Stimulated activated CD4-positive, alpha-beta T cell treated with anti-CD3 and anti-CD28 coated beads, TNF-alpha, amount 100 ng/mL, for 1 hour (primary cell): ENCODE data around the gene RTL3.

Experiments used
- DNase-seq, 3 donors: peaks; one replicate each; pipeline ENCODE4 v3.0.0-alpha.2; 2020; ENCODE audit warnings: low read depth in 3 of 3, low spot score in 1 of 3

The RTL3 gene

DNA sequence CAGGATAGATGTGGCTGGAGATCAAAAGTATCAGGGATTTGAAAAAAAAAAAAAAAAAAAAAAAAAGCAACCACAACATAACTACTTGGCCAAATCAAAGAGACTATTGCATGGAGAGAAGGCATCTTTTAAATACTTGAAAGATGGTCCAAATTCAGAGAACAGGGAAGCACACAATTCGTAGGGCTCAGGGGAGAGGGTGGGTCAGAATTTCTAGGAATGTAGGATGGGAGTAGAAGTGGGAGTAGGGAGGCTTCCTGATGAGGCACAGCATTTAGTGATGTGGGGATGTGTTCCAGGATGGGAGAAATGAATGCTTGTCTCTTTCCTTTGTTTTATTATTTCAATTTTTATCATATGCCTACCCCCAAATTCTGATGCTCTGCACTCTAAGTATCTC is 36.3 kb downstream of the RTL3 start:
- no peak for DNase-seq

DNA sequence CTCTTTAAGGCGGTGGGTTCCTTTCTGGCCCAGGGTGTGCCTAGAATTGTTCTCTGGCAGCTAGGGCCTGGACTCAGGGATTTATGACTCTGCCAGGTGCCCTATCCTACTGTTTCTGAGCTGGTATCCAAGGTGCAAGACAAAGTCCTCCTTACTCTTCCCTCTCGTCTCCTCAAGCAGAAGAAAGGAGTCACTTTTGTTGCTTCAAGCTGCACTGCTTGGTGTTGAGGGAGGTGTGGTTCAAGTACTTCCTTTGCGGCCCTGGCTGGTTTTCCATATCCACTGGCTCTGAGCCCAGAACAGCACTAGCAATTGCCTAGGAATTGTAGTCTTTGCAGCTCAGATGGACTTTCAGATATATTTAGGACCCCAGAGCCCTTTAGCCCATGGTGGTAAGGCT is 39.3 kb downstream of the RTL3 start:
- DNase-seq: no peak

DNA sequence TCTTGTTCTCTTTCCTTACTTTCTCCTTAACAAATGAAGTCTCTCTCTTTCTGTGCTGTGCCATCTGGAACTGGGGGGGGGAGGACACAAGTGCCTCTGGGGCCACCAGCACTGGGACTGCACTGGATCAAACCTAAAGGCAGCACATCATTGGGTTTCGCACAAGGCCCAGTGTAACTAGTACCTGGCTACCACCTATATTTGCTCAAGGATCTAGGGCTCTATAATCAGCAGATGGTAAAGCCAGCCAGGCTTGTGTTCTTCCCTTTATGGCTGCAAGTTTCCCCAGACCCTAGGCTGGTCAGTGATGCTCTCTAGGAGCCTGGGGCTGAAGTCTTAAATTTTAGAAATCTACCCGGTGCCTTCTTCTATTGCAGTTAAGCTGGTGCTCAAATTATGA is 40.1 kb downstream of the RTL3 start:
- no peak for DNase-seq

DNA sequence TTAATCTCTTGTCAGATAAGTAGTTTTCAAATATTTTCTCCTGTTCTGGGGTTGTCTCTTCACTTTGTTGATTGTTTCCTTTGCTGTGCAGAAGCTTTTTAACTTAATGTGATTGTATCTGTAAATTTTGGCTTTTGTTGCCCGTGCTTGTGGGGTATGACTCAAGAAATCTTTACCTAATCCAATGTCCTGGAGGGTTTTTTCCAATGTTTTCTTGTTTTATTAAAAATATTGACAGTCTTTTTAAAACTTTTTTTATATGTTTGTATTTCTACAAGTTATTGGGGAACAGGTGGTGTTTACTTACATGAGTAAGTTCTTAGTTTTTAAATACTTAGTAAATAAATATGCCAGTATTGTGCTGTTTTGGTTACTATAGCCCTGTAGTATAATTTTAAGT is 44.9 kb downstream of the RTL3 start:
- DNase-seq: no peak
